T follicular helper cell (primary cell): ENCODE measurements around the gene S100A3.
"Not testable (repeated sequence)": the region's sequence is repeated elsewhere in the genome, so short reads cannot be mapped to it uniquely, and the experiment has no call there.

ENCODE experiments used
- DNase-seq: peaks from one replicate; pipeline ENCODE4 v3.0.0-alpha.2; 2020; ENCODE audit warnings: low read depth

The S100A3 gene

GRCh38 chr1:153534925-153535241 lies 14.2 kb downstream of the S100A3 start:
- no peak for DNase-seq

GRCh38 chr1:153534226-153534924 lies 14.7 kb downstream of the S100A3 start:
- DNase-seq, result no peak

GRCh38 chr1:153533689-153534201 lies 15.3 kb downstream of the S100A3 start:
- DNase-seq, result no peak

DNA sequence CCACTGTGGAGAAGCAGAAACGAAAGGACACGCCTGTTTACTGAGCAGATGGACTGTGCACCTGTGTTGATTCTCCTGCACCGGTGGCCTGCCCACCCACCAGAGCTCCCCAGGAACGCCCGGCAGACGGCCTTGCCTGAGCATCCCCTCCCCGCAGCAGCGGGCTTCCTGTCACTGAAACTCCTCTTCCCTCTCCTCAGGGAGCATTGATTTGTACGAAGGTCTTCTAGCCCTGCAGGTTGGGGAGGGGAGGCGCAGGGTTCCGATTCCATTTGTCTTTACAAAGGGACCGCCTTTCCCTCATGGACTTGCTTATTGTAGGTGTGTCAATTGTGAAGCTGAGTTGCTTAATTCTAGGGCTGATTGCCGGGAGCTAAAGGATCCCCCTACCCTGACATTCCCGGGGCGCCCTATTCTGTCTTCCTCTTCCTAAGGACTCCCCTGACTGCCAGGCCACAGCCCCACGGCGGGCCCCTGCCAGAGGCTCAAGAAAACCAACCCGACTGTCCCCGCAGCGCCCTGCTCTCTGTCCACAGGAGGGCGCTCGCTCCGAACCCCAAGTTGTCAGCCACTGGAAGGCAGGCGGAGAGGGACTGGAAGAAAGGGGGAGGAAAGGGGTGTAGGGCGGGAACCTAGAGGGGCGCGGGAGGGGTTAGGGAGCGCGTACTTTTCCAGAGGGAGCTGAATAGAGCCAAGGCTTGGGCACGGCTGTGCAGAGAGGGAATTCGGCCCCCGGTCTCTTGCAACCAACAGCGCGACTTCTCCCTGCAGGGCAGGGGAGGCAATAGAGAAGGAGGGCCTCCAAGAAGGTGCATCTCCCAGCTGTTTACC lies 16.1 kb downstream of the S100A3 start:
- peak; percentile 66 for DNase-seq

DNA sequence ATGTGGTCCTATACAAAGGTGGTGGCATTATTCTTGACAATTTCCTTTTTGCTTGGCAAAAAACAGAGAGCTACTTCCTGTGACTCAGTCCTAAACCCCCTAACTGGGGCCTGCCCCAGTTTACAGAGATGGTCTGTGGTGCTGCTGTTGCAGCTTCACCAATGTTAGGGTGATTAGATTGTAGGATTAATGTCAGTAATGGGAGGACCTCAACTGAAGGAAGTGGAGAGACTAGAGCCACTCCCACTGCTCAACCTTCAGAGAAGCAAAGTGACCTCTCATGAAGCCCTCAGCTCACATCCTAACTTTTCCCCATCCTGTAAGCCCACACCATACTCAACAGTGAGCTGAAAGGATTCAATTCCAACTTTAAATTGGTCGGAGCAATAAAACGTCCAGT lies 16.9 kb downstream of the S100A3 start:
- no peak for DNase-seq

DNA sequence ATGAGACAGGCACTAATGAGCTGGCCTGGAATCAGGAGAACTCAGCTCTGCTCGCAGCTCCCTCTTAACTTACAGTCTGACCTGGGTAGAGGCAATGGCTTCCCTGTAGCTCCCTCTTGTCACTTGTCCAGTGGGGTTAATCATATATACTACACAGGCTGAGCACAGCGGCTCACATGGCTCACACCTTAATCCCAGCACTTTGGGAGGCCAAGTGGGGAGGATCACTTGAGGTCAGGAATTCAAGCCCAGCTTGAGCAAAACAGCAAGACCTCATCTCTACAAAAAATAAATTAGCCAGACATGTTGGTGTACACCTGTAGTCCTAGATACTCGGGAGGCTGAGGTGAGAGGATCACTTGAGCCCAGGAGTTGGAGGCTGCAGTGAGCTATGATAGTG lies 17.4 kb downstream of the S100A3 start:
- DNase-seq, result no peak

GRCh38 chr1:153527683-153528040 lies 21.4 kb downstream of the S100A3 start:
- no peak for DNase-seq

GRCh38 chr1:153527023-153527682 lies 21.9 kb downstream of the S100A3 start:
- DNase-seq, result no peak

DNA sequence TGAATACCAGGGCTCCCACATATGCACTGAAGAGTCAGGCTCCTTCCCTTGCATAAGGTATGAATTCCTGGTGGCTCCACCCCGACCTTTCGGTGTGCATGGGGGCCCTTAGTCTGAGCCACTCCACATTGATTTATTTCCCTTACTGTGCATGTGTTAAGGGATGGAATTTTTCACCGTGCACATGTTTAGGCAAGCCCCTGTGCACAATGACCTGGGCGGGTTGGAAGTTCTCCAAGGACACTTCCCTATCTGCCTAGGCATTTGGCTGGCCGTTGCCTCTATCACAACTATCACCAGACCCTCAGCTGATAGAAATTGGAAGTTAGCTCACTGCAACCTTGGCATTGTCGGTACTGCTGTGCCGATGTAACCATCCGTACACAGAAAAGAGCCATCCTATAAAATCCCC lies 22.9 kb downstream of the S100A3 start:
- DNase-seq, result no peak

DNA sequence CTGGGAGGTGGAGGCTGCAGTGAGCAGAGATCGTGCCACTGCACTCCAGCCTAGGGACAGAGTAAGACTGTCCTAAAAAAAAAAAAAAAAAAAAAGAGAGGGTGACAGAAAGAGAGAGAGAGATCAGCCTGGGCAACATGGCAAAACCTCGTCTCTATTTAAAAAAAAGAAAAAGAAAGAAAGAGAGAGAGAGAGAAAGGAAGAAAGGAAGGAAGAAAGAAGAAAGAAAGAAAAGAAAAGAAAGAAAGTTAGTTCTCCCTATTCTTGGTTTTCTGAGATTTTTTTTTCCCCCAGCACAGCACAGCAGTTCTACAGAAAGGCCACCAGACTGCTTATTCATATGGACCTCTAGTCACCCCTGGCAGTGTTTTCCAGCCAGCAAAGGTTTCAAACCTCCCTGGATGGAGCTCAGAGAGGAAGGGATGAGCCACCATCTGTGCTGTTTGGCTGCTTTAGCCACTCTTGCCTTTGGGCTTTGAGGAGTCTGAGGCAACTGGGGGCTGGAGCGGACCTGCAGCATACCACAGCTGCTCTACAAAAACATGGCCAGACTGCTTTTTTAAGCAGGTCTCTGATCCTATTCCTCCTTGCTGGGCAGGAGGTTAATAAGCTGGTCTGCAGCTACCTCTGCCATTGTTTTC lies 23.9 kb downstream of the S100A3 start:
- DNase-seq, result no peak

- DNase-seq, result not testable (repeated sequence)
Observed at GRCh38 chr1:153522353-153523048, 26.6 kb downstream of the S100A3 start.

GRCh38 chr1:153521808-153522207 lies 27.2 kb downstream of the S100A3 start:
- DNase-seq, result not testable (repeated sequence)

GRCh38 chr1:153520818-153521476 lies 28.1 kb downstream of the S100A3 start:
- no peak for DNase-seq

DNA sequence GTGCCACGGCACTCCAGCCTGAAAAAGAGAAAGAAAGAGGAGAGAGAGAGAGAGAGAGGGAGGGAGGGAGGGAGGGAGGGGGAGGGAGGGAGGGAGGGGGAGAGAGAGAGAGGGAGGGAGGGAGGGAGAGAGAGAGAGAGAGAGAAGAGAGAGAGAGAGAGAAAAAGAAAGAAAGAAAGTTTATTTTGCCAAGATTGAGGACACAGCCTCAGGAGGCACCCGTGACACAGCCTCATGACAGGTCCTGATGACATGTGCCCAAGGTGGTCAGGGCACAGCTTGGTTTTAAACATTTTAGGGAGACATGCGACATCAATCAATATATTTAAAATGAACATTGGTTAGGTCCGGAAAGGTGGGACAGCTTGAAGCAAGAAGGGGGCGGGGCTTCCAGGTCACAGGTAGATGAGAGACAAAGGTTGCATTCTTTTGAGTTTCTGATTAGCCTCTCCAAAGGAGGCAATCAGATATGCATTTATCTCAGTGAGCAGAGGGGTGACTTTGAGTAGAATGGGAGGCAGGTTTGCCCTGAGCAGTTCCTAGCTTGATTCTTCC lies 28.8 kb downstream of the S100A3 start:
- not testable (repeated sequence) for DNase-seq

- DNase-seq, result no peak
Observed at GRCh38 chr1:153519242-153519641, 29.8 kb downstream of the S100A3 start.

DNA sequence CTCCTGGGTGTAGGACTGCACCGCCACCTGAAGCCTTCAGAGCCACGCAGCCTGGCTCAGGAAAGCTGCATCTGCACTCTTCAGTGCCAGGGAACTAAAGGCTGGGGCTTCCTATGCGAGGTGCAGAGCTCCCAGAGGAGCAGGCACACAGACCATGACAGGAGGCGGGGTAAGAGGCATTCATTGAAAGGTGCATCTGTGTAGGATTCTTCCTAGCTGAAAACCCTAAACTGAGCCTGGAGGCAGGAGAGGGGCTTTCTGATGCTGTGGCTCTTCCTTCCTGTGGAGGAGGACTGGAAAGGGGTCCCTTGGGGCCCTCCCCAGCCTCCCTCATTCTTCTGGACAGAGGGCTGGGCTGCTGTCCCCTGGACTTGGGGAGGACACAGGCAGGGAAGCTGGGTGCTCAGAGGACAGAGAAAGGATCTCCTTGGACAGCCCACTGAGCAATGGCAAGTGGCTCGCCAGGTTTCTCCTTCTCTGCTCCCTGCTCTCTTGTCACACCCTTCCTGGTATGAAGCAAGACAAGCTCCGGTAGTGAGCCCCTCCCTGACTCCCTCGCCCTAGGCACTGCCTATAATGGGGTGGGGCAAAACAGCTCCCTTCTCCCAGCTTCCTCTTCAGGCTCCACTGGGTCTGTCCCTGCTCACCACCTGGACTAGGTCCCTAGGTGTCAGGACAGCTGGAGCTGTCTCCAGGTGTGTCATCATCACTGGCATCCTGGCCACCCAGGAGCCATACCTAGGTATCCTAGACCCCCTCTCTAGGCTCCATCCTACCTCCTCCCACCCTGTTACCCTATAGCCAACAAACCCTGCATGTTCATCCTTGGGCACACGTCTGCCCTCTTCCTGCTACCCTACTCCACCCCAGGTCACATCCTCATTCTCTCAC lies 33.3 kb downstream of the S100A3 start:
- no peak for DNase-seq

DNA sequence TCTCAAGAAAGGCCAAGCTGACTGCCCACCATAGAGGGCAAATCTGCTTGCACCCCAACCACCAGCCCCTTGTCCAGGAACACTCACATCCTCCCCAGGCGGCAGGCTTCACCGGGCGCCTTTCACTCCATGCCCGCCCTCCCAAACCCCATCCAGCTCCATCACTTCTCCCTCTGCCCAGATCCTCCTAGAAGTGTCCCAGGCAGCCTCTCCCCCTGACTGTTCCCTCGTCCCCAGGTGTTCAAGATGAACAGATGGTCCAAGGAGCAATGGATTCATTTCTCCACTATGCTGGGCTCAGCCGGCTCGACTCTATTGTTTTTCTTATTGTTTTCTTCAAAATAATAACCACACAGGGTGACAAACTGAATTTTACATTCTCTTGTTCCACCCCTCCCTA lies 35.4 kb downstream of the S100A3 start:
- no peak for DNase-seq

DNA sequence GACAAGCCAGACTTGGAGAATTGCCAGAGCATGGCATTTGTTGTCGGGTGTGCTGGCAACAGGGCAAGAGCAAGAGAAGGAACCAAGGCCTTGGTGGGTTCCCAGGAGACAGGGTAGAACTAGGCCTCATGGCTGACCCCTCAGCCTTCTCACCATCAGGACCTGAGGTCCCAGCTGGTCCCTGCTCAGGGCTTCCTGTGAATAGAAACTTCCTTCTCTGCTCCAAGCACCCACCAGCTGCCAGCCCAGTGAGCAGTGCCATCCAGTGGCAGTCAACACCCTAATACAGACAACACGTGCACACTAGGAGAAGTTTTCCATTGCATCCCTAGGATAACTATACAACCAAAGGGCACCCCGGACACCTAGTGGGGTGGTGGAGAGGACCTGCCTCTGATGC lies 36.0 kb downstream of the S100A3 start:
- DNase-seq, result no peak

- peak; percentile 67 for DNase-seq
Observed at GRCh38 chr1:153510984-153511410, 38.1 kb downstream of the S100A3 start.
